ENCODE results near the gene ATP10B.
"Not testable (repeated sequence)": the region's sequence is repeated elsewhere in the genome, so short reads cannot be mapped to it uniquely, and the experiment has no call there.

Gene ATP10B, protein sequence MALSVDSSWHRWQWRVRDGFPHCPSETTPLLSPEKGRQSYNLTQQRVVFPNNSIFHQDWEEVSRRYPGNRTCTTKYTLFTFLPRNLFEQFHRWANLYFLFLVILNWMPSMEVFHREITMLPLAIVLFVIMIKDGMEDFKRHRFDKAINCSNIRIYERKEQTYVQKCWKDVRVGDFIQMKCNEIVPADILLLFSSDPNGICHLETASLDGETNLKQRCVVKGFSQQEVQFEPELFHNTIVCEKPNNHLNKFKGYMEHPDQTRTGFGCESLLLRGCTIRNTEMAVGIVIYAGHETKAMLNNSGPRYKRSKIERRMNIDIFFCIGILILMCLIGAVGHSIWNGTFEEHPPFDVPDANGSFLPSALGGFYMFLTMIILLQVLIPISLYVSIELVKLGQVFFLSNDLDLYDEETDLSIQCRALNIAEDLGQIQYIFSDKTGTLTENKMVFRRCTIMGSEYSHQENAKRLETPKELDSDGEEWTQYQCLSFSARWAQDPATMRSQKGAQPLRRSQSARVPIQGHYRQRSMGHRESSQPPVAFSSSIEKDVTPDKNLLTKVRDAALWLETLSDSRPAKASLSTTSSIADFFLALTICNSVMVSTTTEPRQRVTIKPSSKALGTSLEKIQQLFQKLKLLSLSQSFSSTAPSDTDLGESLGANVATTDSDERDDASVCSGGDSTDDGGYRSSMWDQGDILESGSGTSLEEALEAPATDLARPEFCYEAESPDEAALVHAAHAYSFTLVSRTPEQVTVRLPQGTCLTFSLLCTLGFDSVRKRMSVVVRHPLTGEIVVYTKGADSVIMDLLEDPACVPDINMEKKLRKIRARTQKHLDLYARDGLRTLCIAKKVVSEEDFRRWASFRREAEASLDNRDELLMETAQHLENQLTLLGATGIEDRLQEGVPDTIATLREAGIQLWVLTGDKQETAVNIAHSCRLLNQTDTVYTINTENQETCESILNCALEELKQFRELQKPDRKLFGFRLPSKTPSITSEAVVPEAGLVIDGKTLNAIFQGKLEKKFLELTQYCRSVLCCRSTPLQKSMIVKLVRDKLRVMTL (N-terminal part only)

DNA sequence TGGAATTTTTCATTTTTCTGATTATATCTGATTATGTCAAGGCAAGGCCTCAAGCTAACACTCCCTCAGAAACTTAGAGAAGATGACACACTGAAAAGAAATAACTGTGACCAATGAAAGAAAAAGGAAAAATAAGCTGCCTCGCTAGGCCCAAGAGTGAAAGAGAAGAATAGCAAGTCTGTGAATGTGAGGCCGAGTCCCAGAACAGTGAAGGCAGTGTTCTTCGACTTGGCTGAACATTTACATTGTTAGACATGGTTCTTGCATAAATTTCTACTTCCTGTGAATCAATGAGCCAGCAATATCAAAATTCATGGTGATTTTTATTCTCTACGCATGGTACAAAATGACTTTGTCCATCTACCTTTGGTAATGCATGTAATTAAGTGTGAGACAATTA is at the start of gene ATP10B:
Gene ATP10B, minus strand, starts transcription at position 163 of the 400 bp plus-strand sequence. CDS start 164,137 bp downstream, outside the sequence.
- no peak for DNase-seq (ENCODE audit: low spot score)
- no peak within 1 kb of the TSS for H3K27ac ChIP-seq
- TF ChIP-seq, protein P1, sequence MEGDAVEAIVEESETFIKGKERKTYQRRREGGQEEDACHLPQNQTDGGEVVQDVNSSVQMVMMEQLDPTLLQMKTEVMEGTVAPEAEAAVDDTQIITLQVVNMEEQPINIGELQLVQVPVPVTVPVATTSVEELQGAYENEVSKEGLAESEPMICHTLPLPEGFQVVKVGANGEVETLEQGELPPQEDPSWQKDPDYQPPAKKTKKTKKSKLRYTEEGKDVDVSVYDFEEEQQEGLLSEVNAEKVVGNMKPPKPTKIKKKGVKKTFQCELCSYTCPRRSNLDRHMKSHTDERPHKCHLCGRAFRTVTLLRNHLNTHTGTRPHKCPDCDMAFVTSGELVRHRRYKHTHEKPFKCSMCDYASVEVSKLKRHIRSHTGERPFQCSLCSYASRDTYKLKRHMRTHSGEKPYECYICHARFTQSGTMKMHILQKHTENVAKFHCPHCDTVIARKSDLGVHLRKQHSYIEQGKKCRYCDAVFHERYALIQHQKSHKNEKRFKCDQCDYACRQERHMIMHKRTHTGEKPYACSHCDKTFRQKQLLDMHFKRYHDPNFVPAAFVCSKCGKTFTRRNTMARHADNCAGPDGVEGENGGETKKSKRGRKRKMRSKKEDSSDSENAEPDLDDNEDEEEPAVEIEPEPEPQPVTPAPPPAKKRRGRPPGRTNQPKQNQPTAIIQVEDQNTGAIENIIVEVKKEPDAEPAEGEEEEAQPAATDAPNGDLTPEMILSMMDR (conservative IDR thresholded peaks at IDR 0.05; ENCODE audit: low read depth), result no peak
- POLR2A ChIA-PET (ENCODE audit: low non-redundant PET), result interaction anchor here (0.6 kb wide), 1 partner anchor 778 kb away, joined by 5 read pairs; no protein-coding TSS in a partner anchor
- CTCF ChIA-PET, result no interaction called here

DNA sequence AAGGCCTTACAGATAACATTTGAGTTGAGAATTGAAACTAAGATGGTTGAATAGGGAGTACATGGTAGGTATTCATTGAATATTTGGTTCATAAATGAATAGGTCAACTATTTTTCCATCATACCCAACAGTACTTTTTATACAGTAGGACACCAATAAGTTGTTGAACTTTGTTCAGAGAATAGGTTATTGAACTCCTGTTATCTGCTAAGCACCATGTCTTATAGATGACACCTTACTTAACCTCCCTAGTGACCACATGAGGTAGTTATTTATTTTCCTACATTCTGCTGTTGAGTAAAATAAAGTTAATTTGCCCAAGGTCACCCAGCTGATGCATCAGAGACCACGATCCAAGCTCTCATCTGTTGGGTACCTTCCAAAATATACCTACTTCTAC is 49.6 kb upstream of the ATP10B start:
- DNase-seq (ENCODE audit: low spot score), result no peak
- H3K27ac ChIP-seq, result no peak overlapping the region
- CTCF ChIA-PET, result no interaction called here
- TF ChIP-seq, protein P1 (conservative IDR thresholded peaks at IDR 0.05; ENCODE audit: low read depth), result no peak
- POLR2A ChIA-PET (ENCODE audit: low non-redundant PET), result no interaction called here

DNA sequence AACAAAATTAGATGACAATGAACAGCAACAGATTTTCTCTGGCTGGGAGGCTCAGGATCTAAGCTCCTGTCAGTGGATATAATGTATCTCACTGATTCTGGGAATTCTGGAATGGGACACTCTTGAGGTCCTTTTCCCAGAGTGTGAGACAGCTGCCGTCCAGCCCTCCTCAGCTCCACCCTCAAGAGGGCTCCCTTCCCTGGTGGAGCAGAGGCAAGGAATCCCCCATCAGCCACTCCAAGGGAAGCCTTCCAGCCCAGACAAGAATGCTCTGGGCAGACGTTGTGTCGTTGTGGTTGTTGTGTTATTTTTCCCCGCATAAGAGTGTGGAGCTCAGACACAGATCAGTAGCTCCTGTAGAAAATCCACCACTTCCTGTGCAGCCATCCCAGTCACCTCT is 47.7 kb upstream of the ATP10B start:
- TF ChIP-seq, protein P1 (conservative IDR thresholded peaks at IDR 0.05; ENCODE audit: low read depth), result no peak
- ChIA-PET POLR2A (ENCODE audit: low non-redundant PET) (no interaction called here), CTCF (no interaction called here)
- no peak overlapping the region for H3K27ac ChIP-seq
- no peak for DNase-seq (ENCODE audit: low spot score)

DNA sequence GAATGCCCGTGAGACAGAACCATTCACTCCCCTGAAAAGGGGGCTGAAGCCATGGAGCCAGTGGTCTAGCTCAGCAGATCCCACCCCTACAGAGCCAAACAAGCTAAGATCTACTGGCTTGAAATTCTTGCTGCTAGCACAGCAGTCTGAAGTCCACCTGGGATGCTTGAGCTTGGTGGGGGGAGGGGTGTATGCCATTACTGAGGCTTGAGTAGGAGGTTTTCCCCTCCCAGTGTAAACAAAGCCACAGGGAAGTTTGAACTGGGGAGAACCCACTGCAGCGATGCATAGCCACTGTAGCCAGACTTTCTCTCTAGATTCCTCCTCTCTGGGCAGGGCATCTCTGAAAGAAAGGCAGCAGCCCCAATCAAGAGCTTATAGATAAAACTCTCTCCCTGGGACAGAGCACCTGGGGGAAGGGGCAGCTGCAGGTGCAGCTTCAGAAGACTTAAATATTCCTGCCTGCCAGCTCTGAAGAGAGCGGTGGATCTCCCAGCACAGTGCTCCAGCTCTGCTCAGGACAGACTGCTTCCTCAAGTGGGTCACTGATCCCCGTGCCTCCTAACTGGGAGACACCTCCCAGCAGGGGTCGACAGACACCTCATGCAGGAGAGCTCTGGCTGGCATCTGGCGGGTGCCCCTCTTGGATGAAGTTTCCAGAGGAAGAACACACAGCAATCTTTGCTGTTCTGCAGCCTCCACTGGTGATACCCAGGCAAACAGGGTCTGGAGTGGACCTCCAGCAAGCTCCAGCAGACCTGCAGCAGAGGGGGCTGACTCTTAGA is 41.4 kb upstream of the ATP10B start:
- H3K27ac ChIP-seq; DNase-seq (ENCODE audit: low spot score); CTCF ChIA-PET; POLR2A ChIA-PET (ENCODE audit: low non-redundant PET): not testable (repeated sequence)

- TF ChIP-seq, protein P1 (conservative IDR thresholded peaks at IDR 0.05; ENCODE audit: low read depth), result no peak
Observed at GRCh38 chr5:160887780-160888179, 35.8 kb upstream of the ATP10B start.

DNA sequence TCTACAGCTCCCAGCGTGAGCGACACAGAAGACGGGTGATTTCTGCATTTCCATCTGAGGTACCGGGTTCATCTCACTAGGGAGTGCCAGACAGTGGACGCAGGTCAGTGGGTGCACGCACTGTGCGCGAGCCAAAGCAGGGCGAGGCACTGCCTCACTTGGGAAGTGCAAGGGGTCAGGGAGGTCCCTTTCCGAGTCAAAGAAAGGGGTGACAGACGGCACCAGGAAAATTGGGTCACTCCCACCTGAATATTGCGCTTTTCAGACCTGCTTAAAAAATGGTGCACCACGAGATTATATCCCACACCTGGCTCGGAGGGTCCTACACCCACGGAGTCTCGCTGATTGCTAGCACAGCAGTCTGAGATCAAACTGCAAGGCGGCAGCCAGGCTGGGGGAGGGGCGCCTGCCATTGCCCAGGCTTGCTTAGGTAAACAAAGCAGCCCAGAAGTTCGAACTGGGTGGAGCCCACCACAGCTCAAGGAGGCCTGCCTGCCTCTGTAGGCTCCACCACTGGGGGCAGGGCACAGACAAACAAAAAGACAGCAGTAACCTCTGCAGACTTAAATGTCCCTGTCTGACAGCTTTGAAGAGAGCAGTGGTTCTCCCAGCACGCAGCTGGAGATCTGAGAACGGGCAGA is 21.7 kb upstream of the ATP10B start:
- DNase-seq (ENCODE audit: low spot score); H3K27ac ChIP-seq; CTCF ChIA-PET: not testable (repeated sequence)
- POLR2A ChIA-PET (ENCODE audit: low non-redundant PET), result interaction anchor here (0.6 kb wide), 1 partner anchor 558 kb away, joined by 4 read pairs; no protein-coding TSS in a partner anchor

More at GRCh38 chr5:160887780-160888179, 35.8 kb upstream of the ATP10B start:
- CTCF ChIA-PET, result no interaction called here
- POLR2A ChIA-PET (ENCODE audit: low non-redundant PET), result no interaction called here
- H3K27ac ChIP-seq, result no peak overlapping the region
- no peak for DNase-seq (ENCODE audit: low spot score)

All from RWPE1 (cell line).